Activated T-cell treated with anti-CD3 and anti-CD28 coated beads for 24 hours (primary cell): ENCODE data around the gene CD69.

ENCODE experiments used
- DNase-seq: peaks from one replicate; pipeline ENCODE4 v3.0.0-alpha.2; 2020; ENCODE audit warnings: low read depth

The CD69 gene

DNA sequence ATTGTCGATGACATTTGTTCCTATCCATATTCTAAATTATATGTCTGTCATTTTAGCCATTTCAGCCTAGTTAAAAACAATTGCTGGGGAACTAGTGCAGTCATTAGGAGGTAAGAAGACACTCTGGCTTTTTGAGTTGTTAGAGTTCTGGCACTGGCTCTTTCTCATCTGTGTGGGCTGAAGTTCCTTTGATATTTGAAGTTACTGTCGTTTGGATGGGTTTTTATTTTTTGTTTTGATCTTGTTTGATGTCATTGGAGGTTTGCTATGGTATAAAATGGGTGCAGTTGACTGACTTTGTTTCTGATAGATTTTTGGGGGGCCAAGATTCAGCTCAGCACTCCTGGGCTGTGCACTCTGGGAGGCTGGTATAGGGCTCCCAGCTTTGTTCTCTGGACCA lies 20.7 kb upstream of the CD69 start:
- no peak for DNase-seq

DNA sequence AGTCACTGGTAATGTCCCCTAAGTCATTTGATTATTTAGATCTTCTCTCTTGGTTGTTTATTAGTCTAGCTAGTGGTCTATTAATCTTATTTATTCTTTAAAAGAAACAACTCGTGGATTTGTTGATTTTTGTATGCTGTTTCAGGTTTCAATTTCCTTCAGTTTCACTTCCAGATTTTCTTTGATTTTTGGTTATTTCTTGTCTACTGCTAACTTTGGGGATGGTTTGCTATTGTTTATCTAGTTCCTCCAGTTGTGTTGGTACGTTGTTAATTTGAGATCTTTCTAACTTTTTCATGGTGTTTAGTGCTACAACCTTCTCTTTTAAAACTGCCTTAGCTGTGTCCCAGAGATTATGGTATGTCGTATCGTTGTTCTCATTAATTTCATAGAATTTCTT lies 18.5 kb upstream of the CD69 start:
- DNase-seq: no peak

DNA sequence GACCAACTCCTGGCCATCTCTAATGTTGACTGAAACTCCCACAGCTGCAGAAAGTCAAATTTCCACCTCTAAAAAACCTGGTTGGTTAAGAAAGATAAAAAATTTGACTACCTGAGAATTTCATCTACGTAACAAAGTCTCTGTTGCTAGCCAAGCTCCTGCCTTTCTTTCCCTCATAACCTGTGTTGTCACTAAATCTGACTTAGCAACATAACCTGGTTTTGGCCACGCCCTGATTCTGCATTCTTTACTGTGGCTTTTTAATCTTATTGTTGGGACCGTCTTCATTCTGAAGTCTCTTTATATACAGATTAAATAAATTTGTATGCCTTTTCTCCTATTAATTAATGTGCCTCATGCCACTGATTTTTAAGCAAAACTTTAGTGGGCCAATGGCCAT lies 16.1 kb upstream of the CD69 start:
- DNase-seq: no peak

DNA sequence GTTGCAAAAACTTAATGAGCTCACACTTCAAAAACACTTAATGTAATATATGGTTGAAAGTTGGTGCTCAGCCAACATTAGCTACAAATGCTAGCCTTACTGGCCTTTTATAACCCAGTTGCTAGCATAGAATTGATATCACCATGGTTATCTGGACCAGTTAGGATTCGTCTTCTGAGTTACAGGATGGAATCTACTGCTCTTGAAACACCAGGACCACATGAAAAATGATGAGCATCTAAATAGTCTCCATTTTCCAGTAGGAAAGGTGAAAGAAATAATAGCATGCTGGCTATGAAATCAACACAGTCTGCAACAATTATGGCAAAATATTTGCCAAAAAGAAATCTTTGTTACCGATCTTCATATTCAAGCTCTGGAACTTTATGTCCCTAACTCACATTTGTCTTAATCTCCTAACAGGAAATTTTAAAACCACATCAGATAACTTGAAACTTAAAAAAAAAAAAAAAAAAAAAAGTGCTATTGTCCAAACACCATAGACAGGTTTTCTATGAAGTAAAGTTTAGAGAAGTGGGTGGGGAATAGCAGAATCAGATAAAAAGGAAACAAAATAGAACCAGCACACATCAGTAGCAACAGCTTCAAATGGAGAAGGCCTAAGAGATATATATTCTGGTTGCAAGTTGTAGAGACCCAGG lies 12.6 kb upstream of the CD69 start:
- no peak for DNase-seq

DNA sequence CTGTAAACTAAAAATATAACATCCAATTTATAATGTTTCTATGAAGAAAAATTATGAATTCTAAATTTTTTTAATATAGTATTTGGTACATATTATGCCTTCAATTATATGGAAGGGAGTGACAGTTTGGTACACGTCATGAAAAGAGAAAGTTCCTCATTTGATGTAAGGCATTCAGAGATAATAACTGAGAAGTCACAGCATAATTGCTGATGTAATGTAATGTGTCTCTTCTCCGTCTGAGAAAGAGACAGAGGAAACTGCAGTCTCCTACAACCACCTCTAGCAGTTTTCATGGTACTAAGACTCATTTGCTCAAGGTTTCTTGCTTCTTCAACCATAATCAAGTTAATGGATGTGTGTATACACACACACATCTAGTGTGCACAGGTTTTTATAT lies 2.3 kb upstream of the CD69 start:
- DNase-seq: no peak

DNA sequence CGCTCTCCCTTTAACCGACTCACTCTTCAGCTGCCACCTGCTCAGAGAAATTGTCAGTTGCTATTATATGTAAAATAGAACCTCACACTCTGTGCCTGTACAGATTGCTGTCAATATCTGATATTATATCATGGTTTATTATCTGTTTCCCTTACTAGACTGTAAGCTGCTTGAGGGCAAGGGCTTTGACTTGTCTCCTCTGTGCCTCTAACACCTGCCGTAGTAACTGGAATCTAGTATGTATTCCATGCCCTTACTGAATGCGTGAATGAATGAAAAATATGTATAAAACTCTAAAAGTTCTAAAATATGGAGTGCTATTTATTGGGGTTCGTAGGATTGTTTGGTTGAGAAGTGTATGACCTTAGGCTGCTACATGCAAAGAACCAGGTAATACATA lies 1.7 kb upstream of the CD69 start:
- DNase-seq: no peak

DNA sequence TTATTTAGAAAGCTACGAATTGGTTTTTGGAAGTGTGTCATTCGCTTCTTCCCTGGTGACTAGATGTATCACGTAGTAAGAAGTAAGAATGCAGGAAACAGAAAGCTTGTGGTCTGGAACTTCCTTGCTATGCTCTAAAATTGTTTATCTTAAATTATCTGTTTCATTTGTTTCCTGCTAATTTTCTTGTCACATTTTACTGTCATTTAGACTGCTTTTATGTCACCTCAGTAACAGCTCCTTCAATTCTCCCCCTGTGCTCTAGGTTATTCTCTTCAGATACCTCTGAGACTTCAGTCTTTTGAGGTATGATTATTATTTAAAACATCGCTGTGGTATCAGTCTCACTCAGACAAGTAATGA lies 699 bp upstream of the CD69 start:
- DNase-seq: no peak

DNA sequence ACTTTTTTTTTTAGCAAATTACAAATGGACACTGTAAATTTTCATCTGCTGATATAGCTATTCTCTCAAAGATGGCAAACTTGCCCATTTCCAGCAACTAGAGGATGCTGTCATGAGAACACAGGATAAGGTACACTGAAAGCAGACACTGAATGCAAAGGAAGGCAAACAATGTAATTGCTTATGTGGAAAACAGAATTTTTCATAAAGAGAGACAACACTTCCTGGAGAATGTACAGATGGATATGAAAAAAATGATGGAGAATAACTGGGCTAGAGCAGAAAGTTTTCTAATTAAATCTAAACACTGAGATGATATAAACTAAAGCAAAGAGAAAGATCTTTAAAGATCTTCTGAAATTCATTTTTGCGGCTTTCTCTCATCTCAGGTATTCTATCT lies 581 bp downstream of the CD69 start:
- DNase-seq: no peak

DNA sequence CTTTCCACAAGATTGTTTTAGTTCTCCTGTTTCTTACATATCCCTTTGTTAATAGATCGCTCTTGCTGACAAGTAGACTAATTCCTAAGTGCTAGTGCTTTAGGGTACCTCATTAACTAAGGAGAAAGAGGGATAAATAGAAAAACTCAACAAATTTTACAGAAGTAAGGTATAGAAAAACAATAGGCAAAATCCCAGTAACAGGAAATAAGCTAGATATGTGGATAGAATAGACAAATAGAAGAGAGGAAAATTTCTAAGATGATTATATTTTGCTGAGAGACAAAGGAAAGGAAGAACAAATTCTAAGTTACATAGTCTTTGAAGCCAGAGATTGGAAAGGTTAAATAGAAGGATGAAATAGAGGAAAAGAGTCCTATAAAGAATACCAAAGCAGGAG lies 1.0 kb downstream of the CD69 start:
- DNase-seq: no peak

DNA sequence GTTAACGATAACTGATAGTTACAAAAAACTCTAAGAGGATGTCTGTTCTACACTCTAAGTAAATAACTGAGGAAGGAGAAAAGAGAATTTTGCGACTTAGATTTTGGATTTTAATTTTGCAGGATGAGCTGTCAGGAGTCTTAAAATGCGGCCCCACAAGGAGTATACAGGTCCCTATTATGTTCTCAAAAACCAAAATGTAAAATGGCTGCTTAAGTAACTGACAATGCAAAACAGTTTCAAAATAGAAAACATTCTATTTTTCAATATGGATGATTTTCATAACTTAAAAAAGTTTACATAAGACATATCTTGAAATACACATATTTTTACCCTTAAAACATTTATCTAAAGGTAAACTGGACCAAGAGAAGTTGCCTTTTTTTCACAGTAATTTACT lies 2.6 kb downstream of the CD69 start:
- DNase-seq: no peak

DNA sequence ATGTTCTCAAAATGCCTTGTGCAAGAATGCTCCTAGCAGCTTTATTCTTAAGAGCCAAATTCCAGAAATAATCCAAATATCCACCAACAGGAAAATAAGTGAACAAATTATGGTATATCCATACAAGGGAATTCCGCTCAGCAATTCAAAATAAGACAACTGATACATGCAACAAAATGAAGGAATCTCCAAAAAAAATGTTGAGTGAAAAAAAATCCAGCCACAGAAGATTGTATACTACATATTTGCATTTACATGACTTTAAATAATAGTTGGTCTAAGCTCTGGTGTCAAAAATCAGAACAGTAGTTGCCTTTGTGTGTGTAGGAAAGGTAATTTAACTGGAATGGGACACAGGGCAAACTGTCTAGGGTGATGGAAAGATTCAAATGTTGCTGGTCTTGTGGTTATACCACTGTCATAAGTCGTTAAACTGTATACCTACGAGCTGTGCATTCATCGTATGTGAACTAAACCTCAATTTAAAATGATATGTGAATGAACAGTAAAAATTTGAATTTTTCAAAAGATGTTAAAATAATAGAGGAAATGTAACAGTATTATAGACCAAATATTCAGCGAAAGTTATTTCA lies 3.2 kb downstream of the CD69 start:
- DNase-seq: no peak

DNA sequence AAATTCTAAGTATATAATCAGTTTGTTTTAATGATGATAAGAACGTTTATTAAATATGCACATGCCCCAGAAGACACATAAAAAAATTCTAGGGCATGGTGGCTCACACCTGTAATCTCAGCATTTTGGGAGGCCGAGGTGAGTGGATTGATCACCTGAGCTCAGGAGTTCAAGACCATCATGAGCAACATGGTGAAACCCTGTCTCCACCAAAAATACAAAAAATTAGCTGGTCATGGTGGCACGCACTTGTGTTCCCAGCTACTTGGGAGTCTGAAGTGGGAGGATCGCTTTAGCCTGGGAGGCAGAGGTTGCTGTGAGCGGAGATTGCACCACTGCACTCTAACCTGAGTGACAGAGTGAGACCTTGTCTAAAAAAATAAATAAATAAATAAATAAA lies 4.0 kb downstream of the CD69 start:
- DNase-seq: no peak

DNA sequence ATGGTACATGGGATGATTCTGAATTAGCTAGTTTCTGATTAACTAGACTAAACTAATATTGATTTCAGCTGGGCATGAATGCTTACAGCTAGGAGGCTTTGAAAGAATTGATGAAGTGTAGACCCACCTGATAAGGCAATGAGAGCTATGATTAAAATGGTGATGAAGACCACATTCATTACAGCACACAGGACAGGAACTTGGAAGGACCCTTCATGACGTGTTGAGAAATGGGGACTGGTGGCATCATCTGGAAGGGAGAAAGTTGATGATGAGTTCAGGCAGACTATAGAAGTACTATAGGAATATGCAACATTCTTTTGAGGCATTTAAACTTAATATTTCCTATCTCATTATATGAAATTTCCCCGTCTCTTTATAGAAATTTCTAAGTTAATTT lies 4.5 kb downstream of the CD69 start:
- DNase-seq: no peak

DNA sequence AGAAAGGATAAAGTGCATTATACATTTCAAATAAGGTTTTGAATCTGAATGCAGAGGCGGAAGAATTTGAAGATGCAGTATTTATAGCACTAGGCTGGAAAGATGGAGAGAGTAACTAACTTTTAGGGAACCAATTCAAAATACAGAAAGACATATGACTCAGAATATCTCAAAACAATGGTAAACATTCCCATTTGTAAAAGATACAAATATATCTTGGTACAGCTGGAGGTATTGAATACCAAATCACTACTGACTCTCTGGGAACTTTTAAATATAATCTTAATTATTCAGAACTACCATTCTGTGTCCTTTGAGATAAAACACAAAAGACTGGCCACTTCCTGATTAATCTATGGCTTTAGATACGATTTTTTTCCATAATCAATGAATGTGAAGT lies 5.1 kb downstream of the CD69 start:
- DNase-seq: no peak

DNA sequence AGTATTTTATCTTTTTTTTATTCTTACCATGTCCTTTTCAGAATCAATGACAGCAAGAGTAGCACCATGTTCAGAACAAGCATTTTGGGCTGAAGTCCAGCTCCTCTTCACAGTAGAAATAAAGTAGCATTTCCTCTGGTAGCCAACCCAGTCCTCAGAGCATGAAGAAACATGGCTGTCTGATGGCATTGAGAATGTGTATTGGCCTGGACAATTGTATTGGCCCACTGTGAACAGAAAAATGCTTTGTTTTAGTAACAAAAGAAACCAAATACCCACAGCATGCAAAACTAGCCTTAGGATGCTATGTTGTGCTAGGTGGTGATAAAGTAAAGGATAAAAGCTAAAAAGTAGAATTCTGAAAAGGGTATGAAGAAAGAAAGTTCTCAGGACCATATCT lies 5.7 kb downstream of the CD69 start:
- DNase-seq: no peak

DNA sequence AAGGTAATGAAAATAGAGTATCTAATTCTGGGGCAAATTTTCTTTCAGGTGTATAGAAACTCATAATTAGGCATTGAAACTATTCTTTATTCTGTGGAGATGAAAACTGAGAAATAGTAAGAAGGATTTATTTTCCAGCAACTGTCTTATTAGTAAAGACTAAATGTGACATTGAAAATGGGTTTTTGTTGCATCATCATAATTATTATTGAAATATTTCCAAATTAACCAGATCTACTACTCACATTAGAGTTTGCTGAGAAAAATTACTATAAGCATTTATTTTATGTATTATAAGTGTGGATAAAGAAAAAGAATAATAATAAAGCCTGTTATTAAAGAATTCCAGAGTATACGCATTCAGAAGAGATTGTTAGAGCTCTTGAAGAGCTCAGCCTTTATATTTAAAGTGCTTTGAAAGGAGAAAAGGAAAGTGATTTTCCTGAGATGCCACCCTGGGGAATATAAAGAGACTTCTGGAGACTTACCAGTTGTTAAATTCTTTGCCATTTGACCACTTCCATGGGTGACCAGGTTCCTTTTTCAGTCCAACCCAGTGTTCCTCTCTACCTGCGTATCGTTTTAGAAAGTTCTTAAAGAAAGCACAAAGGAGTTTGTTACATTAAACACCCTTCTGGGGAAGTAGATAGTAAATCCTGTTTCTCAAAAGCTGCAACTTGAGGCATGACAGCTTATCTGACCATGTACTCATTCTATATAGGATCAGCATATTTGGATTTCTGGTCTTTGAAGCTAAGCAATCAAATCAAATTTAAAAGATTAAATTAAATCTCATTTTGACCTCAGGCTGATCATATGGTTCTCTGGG lies 6.4 kb downstream of the CD69 start:
- no peak for DNase-seq

DNA sequence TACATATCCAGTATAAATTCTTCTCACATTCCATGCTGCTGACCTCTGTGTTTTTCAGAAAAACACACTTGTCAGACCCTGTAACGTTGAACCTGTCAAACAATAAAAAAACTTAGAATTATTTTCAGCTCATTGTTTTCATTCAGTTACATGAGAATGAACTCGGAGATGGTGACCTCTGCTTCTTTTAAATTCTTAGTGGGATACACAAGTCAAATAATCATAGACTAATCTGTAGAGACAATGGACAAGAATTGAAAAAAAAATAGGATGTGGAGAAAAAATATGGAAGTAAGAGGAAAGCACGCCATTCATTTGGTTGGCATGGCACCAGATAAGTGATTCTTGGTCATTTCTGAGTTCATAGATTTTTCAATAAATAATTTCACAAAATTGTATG lies 7.2 kb downstream of the CD69 start:
- DNase-seq: no peak

DNA sequence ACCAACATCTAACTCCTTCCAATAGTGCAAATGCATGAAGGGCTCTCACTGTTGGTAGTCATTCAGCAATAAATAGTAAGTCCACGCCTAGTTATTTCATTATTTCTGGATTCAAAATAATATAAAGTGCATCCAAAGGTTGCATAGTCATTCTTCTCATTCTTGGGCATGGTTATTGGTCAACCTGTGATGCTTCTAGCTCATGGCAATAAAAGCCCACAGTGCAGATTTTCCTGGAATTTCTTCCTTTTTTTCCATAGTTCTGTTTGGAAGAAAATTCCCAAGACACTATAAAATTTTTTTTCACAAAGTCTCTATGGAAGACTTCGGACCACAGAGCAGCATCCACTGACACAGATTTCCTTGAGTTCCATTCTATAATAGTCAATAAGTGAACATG lies 7.6 kb downstream of the CD69 start:
- no peak for DNase-seq

DNA sequence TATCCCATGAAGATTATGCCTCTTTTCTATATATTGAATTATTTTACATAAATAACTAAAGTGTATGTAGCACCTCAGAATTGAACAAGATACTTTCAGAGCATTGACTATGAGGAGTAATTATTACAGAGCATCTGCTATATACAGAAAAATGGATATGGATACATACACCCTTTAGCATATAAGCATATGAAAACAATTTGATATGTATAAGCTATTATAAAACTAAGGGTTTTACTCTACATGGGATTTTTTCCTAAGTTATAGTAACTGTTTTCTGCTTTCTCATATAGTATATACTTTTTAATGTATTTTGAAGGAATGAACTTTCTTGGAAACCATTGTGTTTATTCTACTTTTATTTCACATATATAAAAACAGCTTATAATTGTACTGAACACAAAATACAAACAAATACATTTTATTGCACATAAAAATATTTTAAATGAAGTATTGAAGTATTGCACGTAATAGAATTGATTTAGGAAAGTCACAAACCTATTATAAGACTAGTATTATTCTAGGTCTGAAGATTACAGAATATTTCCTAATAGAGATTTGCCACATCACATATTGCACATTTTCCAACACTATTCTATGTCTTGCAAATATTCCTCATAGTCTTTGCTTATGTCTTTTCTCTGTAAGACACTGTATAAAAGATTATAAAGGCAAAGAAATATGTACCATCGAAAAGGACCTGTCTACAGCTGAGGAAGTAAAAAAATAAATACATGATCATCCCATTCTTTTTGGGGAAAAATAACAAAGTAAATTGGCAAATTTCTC lies 8.4 kb downstream of the CD69 start:
- DNase-seq: no peak

DNA sequence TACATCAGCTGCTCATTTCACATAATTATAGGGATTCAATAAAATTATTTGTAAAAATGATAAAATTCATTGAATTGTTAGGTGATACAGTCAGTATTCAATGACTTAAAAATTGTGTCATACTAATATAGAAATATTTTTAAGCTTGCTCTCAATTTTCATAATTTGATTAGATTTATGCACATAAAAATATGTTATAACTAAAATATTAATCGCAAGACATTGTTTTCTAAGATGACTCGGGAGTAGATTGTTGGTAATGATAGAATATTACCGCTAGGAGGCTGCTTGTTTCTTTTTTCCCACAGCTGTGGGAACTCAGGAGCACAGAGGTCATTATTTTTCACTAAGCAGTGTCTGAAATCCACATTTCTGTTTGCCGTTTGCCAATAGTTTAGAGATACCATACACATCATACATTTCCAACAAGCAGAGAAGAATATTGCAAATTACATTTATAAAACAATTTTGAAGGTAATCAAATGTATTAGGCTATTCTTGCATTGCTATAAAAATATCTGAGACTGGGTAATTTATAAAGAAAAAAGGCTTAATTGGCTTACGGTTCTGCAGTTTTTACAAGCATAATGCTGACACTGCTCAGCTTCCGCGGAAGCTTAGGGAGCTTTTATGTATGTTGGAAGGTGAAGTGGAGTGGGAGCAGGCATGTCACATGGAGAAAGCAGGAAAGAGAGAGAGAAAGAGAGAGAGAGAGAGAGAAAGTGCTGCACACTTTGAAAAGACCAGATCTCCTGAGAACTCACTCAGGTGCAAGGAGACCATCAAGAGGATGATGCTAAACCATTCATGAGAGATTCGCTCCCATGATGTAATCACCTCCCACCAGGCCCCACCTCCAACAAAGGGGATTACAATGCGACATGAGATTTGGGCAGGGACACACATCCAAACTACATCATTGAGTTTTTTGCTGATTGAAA lies 9.2 kb downstream of the CD69 start:
- no peak for DNase-seq

DNA sequence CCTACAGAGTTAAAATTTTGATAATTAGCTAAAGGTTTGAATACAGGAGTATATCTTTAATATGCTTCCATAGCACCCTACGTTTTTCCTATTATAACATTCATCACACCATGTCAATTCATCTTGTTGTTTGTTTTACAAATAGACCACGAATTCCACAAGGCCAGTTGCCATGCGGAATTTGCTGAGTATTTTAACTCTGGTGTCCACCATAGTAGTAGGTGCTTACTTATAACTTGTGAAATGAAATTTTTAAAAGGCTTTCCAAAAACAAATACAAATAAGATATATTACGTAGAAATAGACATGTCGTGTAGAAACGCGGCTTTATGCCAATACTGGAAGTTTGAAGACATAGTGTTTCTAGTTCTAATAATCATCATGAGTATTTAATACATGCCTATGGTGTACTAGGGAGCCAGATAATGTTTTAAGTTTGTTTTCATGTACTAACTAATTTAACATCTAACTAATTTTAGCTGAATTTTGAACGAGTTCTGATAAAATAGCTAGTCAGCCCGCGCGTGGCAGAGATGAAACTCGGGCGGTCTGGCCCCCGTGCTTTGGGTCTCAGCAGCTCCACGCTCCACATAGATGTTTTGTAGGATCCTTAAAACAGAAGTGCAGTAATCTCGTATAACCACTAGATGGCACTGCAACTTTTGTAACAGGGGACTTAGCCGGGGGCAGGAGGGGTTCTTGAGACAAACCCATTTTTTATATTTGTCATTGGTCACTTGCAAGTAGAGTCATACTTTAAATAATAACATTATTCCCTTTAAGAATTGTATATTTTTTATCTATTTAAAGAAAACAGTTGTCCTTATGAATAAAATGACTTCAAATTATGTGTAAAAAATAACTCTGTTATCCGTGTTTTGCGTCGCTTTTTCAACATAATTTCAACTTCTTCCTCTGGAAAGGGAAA lies 10.2 kb downstream of the CD69 start:
- peak; percentile 49 for DNase-seq
